Endothelial cell of umbilical vein (primary cell): ENCODE data around the gene BLOC1S2. TPM values are rescaled to one million over a fixed set of nuclear protein-coding genes. Genes with fewer than 3 reads are reported as not detected.
"Not testable (repeated sequence)": the region's sequence is repeated elsewhere in the genome, so short reads cannot be mapped to it uniquely, and the experiment has no call there.

Experiments
- BruUV-seq: library from RNA; stranded (reverse); fragments of 400-500 nt; replicated peaks from 2 replicates; lab custom pipeline; 2021; lab: Mats Ljungman, UMichigan
- CTCF ChIA-PET: fragments of 300-600, 350-600 bp; sonication (Branson Sonifier 250); formaldehyde crosslinking; loops from one replicate; lab custom pipeline; 2021; ENCODE audit warnings: antibody characterized with exemption, inconsistent platforms; lab: Charles Lee
- POLR2A ChIA-PET: fragments of 300-600, 350-600 bp; sonication (Branson Sonifier 250); formaldehyde crosslinking; loops from one replicate; lab custom pipeline; 2021; ENCODE audit warnings: antibody characterized with exemption, inconsistent platforms; lab: Charles Lee
- DNase-seq: peaks from one replicate; pipeline ENCODE4 v3.0.0-alpha.2; 2011; ENCODE audit warnings: low read depth, low spot score
- FAIRE-seq: peaks from 2 replicates; lab custom pipeline; 2011; peaks lifted over from hg19 to GRCh38; lab: Jason Lieb, UNC
- H2AFZ ChIP-seq: 2 replicates; pipeline ENCODE4 v1.6.0; 2012; ENCODE audit warnings: low read depth, low read length, control low read depth, inconsistent platforms
- H3K27ac ChIP-seq: 2 replicates; pipeline ENCODE4 v1.5.1; 2011; ENCODE audit warnings: low read depth, mild to moderate bottlenecking, control low read depth, low read length, moderate library complexity; ENCODE audit not compliant: insufficient read depth
- H3K27me3 ChIP-seq, 2 experiments: 2 replicates each; pipeline versions ENCODE4 v1.6.0 to v1.6.1; 2011; ENCODE audit warnings: low read length in 2 of 2, mixed read lengths in 1 of 2; ENCODE audit not compliant: control insufficient read depth in 2 of 2, insufficient read depth in 2 of 2
- H3K36me3 ChIP-seq, 2 experiments: 2 replicates in 1 of 2; 3 replicates in 1 of 2; pipeline ENCODE4 v1.5.1; 2011; ENCODE audit warnings: low read length in 2 of 2, mild to moderate bottlenecking in 1 of 2, moderate library complexity in 1 of 2; ENCODE audit not compliant: control insufficient read depth in 2 of 2, insufficient read depth in 2 of 2; ENCODE audit errors: extremely low read depth in 1 of 2
- H3K4me1 ChIP-seq: 3 replicates; pipeline ENCODE4 v1.5.1; 2011; ENCODE audit warnings: mild to moderate bottlenecking, low read length; ENCODE audit not compliant: control insufficient read depth, insufficient read depth; ENCODE audit errors: extremely low read depth
- H3K4me2 ChIP-seq: 2 replicates; pipeline ENCODE4 v1.6.1; 2011; ENCODE audit warnings: low read length, control low read depth, mixed read lengths; ENCODE audit not compliant: insufficient read depth
- H3K4me3 ChIP-seq, 3 experiments: fragments of 200-600 bp in 1 of 3; sonication (generic), shearing (Covaris generic) in 1 of 3; replicated peaks in 1 of 3; 2 replicates each; pipeline ENCODE4 v1.5.1; 2011 to 2016; ENCODE audit warnings: control low read depth in 3 of 3, low read length in 3 of 3, mild to moderate bottlenecking in 2 of 3, inconsistent platforms in 1 of 3, low read depth in 1 of 3, moderate library complexity in 1 of 3; ENCODE audit not compliant: insufficient read depth in 1 of 3
- H3K79me2 ChIP-seq: 2 replicates; pipeline ENCODE4 v1.6.0; 2012; ENCODE audit warnings: low read length, inconsistent platforms; ENCODE audit not compliant: control insufficient read depth, insufficient read depth
- H3K9ac ChIP-seq: replicated peaks from 2 replicates; pipeline ENCODE3; 2011; ENCODE audit warnings: low read length, control low read depth; ENCODE audit not compliant: insufficient read depth; ENCODE audit errors: extremely low read depth
- H3K9me1 ChIP-seq: replicated peaks from 3 replicates; pipeline ENCODE4 v1.6.0; 2011; ENCODE audit warnings: mild to moderate bottlenecking, low read length; ENCODE audit not compliant: control insufficient read depth, insufficient read depth; ENCODE audit errors: extremely low read depth
- H3K9me3 ChIP-seq: replicated peaks from 2 replicates; pipeline ENCODE4 v1.5.1; 2012; ENCODE audit warnings: low read length, inconsistent platforms; ENCODE audit not compliant: control insufficient read depth, insufficient read depth
- H4K20me1 ChIP-seq: replicated peaks from 2 replicates; pipeline ENCODE3; 2011; ENCODE audit warnings: mild to moderate bottlenecking, low read length; ENCODE audit not compliant: control insufficient read depth, insufficient read depth; ENCODE audit errors: extremely low read depth
- CTCF ChIP-seq, 2 donors: IDR thresholded peaks; 1 replicate in 1 of 2; 2 replicates in 1 of 2; pipeline ENCODE4 v1.5.1; 2011; ENCODE audit warnings: low read length in 2 of 2, mild to moderate bottlenecking in 2 of 2, moderate library complexity in 2 of 2, control low read depth in 1 of 2, inconsistent platforms in 1 of 2, low read depth in 1 of 2; ENCODE audit not compliant: insufficient read depth in 1 of 2; ENCODE audit errors: extremely low read depth in 1 of 2
- MYC ChIP-seq: IDR thresholded peaks from one replicate; pipeline ENCODE4 v1.6.1; 2011; ENCODE audit warnings: mild to moderate bottlenecking, low read depth, low read length
- dilution Hi-C: fragments of 300-500 bp; cut with MboI; formaldehyde crosslinking; loops from one replicate; pipeline ENCODE4 v1.15.0; 2019; ENCODE audit warnings: low sequenced_read_pairs; ENCODE audit not compliant: extremely low pct_ligation_motif_present
- intact Hi-C: fragments of 100-400 bp; cut with micrococcal nuclease; formaldehyde crosslinking; loops from one replicate; pipeline ENCODE4 v1.10.0; 2022
- polyA plus RNA-seq, 4 experiments: library from polyadenylated mRNA; depleted of rRNA in 3 of 4; stranded (reverse) in 3 of 4; unstranded in 1 of 4; fragments of >200 nt; gene quantifications; 2 replicates each; pipeline versions ENCODE4 v1.2.1 to v1.2.3, GENCODE V29; 2011 to 2012; ENCODE audit warnings: missing spikeins in 1 of 4
- total RNA-seq: library from RNA; stranded (reverse); gene quantifications from 2 replicates; pipeline ENCODE4 v1.2.3, GENCODE V29; 2021

BLOC1S2 gene
- total and polyA plus RNA-seq, 2 donors (not counting 3 experiments of a cell fraction or from before 2014, with no cell fraction given), result 18.7 to 45.9 TPM

- FAIRE-seq (peak; percentile 38), DNase-seq (peak; percentile 22)
- Histone ChIP-seq H3K9me1 (no peaks in the 10 kb centered on the region), H4K20me1 (no peaks in the 10 kb centered on the region), H3K27me3 (peaks cover 11 to 18% of the 10 kb centered on the region in 2 experiments), H3K4me1 (no peaks in the 10 kb centered on the region), H3K27ac (no peak overlapping the region), H3K4me3 (no peak overlapping the region), H3K36me3 (no peaks in the 10 kb centered on the region), H3K9ac (no peak overlapping the region), H3K9me3 (no peaks in the 10 kb centered on the region), H3K79me2 (no peaks in the 10 kb centered on the region), H2AFZ (no peak overlapping the region), H3K4me2 (no peak overlapping the region)
- intact Hi-C loops, result loop anchor here (1.0 kb wide), 1 partner anchor 129 kb away; no protein-coding TSS in a partner anchor
- ChIA-PET POLR2A (interaction anchor here (0.6 kb wide), 1 partner anchor 15 kb away, joined by 5 read pairs; no protein-coding TSS in a partner anchor), CTCF (interaction anchor here (0.6 to 3.8 kb wide), 23 partner anchors 9 to 617 kb away, joined by 3 to 47 read pairs (median 5); partner anchors contain the start of genes BLOC1S2 and HIF1AN)
- BruUV-seq, result no TSS peak
- TF ChIP-seq MYC (no peak), CTCF (IDR thresholded peaks at IDR 0.05; ENCODE audit: extremely low read depth in 1 of 2, insufficient read depth in 1 of 2, low read depth in 1 of 2, low read length in 2 of 2) (peak; percentile 52)
- dilution Hi-C loops, result no loop called here
Measured at GRCh38 chr10:100303724-100304319, 17.3 kb upstream of the BLOC1S2 start.

GRCh38 chr10:100301123-100301522 is 14.6 kb upstream of the BLOC1S2 start:
- H3K4me3 ChIP-seq, BruUV-seq, POLR2A ChIA-PET, H3K9me3 ChIP-seq, H3K4me1 ChIP-seq, H3K9ac ChIP-seq, H3K4me2 ChIP-seq, DNase-seq, H3K36me3 ChIP-seq, H4K20me1 ChIP-seq, H3K27ac ChIP-seq, H3K9me1 ChIP-seq, dilution Hi-C loops, H2AFZ ChIP-seq, CTCF ChIA-PET, intact Hi-C loops, H3K79me2 ChIP-seq, FAIRE-seq: not testable (repeated sequence)
- peaks cover 8 to 13% of the 10 kb centered on the region in 2 experiments for H3K27me3 ChIP-seq
